GM12875 (cell line): ENCODE data around the gene GBX1.

Source experiments
- H3K4me3 ChIP-seq: one replicate; pipeline ENCODE4 v1.5.1; 2011; ENCODE audit warnings: low read depth, low read length, control low read depth
- TF ChIP-seq, protein P1 (sequence below): IDR thresholded peaks from 2 replicates; pipeline ENCODE4 v1.5.1; 2011; ENCODE audit warnings: low read depth, mild to moderate bottlenecking, control low read depth, inconsistent platforms, low read length, moderate library complexity, borderline replicate concordance; ENCODE audit not compliant: insufficient read depth

The GBX1 gene

DNA sequence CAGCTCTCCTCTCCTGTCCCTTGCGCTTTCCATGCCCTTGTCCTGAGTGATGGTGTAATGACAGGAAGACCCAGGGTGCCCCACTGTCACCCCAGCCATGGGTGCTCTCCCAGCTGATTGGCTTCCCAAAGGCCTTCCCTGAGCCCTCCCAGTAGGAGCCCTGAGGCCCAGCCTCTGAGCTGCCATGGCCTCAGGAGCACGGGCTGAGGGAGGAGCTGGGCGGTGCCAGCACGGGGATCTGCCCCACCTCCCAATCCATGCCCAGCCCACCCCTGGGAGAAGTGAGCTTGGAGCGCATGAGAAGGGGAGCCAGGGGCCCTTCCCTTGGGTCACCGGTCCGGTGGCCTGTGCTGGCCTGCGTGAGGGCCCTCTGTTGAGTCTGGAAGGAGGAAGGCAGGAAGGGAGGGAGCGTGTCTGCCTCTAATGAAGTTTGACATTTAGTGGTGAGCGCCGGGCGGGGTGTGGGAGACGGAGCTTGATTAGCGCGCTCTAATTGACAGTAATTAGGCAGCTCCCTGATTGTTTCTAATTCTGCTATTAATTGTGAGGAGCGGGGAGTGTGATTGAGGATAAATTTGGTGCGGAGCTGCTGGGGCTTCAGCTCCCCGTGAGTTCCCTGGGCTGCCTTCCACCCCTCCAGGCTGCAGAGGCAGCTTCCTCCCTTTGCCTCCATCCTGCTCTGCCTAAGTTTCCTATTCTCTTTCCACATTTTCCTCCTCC is 28.3 kb downstream of the GBX1 start:
- no peak overlapping the region for H3K4me3 ChIP-seq

DNA sequence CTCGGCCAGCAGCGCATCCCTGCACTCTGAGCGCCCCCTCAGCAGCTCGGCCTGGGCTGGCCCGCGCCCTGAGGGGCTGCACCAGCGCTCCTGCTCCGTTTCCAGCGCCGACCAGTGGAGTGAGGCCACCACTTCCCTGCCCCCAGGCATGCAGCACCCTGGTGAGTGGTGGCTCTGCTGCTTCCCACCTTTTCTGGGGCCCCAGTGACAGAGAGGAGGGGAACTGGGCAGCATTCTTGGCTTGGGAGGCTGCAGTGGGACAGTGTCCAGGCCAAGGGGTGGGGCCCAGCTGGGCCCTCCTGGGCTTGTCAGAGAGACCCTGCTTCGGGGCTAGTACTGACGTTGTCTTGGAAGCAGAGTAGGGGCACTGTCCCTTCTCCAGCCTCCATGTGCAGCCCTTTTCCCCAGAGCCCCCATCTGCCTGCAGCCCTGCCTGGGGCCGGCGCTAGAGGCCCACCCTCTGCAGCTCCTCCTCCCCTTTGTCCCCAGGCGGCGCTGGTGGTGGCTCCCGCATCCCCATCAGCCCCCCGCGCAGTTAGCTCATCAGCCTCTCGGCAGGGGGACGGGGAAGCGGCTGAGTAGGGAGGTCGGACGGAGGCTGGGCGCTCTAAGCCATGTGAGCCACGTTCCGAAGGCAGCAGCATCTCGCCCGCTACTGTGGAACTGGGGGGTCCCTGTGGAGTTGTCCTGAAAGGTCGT is 29.2 kb downstream of the GBX1 start:
- TF ChIP-seq, protein P1, sequence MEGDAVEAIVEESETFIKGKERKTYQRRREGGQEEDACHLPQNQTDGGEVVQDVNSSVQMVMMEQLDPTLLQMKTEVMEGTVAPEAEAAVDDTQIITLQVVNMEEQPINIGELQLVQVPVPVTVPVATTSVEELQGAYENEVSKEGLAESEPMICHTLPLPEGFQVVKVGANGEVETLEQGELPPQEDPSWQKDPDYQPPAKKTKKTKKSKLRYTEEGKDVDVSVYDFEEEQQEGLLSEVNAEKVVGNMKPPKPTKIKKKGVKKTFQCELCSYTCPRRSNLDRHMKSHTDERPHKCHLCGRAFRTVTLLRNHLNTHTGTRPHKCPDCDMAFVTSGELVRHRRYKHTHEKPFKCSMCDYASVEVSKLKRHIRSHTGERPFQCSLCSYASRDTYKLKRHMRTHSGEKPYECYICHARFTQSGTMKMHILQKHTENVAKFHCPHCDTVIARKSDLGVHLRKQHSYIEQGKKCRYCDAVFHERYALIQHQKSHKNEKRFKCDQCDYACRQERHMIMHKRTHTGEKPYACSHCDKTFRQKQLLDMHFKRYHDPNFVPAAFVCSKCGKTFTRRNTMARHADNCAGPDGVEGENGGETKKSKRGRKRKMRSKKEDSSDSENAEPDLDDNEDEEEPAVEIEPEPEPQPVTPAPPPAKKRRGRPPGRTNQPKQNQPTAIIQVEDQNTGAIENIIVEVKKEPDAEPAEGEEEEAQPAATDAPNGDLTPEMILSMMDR, result no peak
- H3K4me3 ChIP-seq, result no peak overlapping the region

More for the DNA sequence above, 28.3 kb downstream of the GBX1 start:
- TF ChIP-seq, protein P1, result no peak

DNA sequence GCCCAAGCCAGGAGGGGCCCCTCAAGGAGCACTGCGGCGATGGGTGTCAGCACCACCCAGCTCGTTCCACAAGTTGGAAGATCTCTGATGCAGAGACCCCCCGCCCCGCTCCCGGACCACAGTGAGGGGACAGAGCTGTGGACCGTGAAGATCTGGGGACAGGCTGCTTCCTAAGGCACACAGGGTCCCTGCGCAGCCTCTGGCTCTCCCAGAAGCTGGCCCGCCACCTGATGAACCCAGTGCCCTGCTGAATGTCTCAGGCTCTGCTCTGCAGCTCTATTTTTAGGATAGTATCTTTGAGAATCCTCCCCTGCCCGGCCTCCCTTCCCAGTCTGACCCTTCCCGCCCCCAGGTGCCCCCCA is 29.7 kb downstream of the GBX1 start:
- TF ChIP-seq, protein P1, result no peak
- no peak overlapping the region for H3K4me3 ChIP-seq

DNA sequence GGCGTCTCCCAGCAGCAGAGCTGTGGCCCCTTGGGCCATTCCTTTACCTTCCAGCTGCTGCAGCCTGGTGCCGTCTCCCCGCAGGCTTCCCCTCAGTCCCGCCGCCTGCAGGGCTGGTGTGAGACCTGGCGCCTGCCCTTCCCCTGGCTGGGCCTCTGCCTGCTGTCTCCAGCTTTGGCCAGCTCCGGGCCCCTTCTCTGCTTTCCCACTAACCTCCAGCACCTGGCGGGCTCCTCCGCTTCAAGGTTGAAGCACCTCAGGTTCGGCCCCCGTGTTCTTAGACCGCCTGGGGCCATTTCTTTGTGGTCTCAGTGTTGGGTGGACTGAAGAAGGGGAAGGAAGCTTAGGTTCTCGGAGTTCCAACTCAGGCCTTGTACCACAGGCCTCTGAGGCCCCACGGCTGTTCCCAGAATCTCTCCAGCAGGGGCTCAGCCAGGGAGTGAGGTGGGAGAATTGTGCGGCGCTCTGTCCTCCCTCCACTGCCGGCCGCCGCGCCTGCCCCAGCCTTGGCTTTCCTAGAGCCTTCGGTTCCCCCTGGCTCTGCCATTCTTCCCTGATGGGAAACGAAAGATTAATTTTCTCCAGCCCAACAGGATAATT is 30.3 kb downstream of the GBX1 start:
- no peak overlapping the region for H3K4me3 ChIP-seq
- TF ChIP-seq, protein P1, result no peak

DNA sequence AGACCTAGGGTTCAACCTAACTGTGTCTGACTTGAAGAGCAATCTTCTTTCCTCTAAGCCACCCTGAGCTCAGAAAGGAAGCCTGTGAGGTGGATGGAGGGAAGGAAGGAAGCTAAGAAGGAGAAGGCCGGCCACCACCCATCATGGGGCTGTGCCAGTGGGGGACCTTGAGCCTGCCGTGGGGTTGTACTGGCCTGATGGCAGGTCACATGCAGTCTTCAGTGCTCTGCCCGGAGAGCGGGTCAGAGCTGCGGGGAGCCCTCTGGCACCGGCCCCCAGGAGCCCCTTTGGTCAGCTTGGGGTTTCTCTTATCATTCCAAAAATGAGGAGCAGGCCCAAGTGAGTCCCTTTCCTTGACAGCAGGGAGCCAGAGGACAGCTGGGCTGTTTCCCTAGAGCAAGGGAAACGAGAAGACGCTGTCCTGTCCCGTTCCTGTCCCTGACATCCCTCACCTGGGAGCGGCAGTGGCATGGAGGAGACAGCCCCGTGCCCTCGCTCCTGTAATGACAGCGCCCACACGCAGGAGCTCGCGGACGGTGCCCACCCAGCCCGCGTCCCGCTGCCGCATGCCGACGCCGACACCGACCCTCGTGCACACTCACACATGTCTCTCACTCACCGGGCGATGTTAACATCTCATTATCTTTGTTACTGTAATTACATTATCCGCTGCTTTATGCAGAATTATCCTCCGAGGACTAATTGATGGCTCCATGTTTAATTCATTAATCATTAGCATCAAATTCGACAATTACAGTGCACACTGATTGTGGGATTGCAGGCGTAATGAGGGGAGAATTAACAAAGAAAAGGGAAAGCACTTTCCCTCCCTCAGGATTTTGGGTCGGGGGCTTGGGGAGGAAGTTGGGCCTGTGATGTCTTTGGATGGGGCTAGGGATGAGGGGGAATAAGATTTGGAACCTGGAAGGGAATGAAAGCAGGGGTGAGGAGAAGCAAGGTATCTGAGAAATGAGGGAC is 31.3 kb downstream of the GBX1 start:
- TF ChIP-seq, protein P1, result no peak
- H3K4me3 ChIP-seq, result no peak overlapping the region

DNA sequence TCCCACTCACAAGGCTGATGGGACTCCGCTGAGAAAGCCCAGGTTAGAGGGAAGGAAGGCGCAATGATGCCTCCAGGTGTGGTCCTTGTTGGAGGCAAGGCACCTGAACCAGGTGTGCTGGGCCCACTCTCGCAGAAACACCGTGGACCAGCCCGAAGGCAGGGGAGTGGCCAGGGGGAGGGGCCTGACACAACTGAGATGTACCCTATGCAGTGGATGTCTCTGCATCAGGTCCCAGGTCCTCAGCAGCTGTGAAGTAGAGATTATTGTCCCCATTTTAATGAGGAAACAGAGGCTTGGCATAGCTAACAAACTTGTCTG is 32.0 kb downstream of the GBX1 start:
- TF ChIP-seq, protein P1, result no peak
- H3K4me3 ChIP-seq, result no peak overlapping the region
